ENCODE data around the gene PCDH9. TPM values are rescaled to one million over a fixed set of nuclear protein-coding genes. Genes with fewer than 3 reads are reported as not detected.

Gene PCDH9
- total and polyA plus RNA-seq, 2 experiments from 2014 or later = 0.31 to 0.52 TPM

DNA sequence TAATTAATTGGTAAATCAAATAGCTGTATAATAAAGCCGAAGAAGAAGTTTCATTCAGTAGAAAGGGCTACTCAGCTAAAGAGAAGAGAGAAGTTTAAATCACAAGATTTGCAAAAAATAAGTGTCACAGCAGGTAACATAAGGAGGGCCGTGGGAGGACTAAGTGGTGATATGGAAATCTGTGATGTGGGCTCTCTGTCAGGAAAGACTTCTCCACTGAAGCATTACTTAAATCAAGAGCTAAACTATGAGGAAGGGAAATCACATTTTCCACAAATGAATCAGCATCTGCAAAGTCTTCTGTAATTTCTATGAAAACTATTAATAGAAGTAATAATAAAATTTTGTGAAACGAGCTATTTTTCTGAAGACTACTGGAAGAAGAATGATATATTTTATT is 153.8 kb downstream of the PCDH9 start (continued):
- TF ChIP-seq, protein P1, sequence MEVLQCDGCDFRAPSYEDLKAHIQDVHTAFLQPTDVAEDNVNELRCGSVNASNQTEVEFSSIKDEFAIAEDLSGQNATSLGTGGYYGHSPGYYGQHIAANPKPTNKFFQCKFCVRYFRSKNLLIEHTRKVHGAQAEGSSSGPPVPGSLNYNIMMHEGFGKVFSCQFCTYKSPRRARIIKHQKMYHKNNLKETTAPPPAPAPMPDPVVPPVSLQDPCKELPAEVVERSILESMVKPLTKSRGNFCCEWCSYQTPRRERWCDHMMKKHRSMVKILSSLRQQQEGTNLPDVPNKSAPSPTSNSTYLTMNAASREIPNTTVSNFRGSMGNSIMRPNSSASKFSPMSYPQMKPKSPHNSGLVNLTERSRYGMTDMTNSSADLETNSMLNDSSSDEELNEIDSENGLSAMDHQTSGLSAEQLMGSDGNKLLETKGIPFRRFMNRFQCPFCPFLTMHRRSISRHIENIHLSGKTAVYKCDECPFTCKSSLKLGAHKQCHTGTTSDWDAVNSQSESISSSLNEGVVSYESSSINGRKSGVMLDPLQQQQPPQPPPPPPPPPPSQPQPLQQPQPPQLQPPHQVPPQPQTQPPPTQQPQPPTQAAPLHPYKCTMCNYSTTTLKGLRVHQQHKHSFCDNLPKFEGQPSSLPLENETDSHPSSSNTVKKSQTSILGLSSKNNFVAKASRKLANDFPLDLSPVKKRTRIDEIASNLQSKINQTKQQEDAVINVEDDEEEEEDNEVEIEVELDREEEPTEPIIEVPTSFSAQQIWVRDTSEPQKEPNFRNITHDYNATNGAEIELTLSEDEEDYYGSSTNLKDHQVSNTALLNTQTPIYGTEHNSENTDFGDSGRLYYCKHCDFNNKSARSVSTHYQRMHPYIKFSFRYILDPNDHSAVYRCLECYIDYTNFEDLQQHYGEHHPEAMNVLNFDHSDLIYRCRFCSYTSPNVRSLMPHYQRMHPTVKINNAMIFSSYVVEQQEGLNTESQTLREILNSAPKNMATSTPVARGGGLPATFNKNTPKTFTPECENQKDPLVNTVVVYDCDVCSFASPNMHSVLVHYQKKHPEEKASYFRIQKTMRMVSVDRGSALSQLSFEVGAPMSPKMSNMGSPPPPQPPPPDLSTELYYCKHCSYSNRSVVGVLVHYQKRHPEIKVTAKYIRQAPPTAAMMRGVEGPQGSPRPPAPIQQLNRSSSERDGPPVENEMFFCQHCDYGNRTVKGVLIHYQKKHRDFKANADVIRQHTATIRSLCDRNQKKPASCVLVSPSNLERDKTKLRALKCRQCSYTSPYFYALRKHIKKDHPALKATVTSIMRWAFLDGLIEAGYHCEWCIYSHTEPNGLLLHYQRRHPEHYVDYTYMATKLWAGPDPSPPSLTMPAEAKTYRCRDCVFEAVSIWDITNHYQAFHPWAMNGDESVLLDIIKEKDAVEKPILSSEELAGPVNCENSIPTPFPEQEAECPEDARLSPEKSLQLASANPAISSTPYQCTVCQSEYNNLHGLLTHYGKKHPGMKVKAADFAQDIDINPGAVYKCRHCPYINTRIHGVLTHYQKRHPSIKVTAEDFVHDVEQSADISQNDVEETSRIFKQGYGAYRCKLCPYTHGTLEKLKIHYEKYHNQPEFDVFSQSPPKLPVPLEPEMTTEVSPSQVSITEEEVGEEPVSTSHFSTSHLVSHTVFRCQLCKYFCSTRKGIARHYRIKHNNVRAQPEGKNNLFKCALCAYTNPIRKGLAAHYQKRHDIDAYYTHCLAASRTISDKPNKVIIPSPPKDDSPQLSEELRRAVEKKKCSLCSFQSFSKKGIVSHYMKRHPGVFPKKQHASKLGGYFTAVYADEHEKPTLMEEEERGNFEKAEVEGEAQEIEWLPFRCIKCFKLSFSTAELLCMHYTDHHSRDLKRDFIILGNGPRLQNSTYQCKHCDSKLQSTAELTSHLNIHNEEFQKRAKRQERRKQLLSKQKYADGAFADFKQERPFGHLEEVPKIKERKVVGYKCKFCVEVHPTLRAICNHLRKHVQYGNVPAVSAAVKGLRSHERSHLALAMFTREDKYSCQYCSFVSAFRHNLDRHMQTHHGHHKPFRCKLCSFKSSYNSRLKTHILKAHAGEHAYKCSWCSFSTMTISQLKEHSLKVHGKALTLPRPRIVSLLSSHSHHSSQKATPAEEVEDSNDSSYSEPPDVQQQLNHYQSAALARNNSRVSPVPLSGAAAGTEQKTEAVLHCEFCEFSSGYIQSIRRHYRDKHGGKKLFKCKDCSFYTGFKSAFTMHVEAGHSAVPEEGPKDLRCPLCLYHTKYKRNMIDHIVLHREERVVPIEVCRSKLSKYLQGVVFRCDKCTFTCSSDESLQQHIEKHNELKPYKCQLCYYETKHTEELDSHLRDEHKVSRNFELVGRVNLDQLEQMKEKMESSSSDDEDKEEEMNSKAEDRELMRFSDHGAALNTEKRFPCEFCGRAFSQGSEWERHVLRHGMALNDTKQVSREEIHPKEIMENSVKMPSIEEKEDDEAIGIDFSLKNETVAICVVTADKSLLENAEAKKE (CRISPR knock-in tag; IDR thresholded peaks at IDR 0.05) = no peak
- TF ChIP-seq CREB1 (CRISPR knock-in tag; IDR thresholded peaks at IDR 0.05; ENCODE audit: low read depth) = no peak
- TF ChIP-seq EZH2 (IDR thresholded peaks at IDR 0.05; ENCODE audit: low read depth, unreplicated experiment) = no peak
- TF ChIP-seq STAT1 (IDR thresholded peaks at IDR 0.05; ENCODE audit: unreplicated experiment) = no peak
- TF ChIP-seq, protein P2, sequence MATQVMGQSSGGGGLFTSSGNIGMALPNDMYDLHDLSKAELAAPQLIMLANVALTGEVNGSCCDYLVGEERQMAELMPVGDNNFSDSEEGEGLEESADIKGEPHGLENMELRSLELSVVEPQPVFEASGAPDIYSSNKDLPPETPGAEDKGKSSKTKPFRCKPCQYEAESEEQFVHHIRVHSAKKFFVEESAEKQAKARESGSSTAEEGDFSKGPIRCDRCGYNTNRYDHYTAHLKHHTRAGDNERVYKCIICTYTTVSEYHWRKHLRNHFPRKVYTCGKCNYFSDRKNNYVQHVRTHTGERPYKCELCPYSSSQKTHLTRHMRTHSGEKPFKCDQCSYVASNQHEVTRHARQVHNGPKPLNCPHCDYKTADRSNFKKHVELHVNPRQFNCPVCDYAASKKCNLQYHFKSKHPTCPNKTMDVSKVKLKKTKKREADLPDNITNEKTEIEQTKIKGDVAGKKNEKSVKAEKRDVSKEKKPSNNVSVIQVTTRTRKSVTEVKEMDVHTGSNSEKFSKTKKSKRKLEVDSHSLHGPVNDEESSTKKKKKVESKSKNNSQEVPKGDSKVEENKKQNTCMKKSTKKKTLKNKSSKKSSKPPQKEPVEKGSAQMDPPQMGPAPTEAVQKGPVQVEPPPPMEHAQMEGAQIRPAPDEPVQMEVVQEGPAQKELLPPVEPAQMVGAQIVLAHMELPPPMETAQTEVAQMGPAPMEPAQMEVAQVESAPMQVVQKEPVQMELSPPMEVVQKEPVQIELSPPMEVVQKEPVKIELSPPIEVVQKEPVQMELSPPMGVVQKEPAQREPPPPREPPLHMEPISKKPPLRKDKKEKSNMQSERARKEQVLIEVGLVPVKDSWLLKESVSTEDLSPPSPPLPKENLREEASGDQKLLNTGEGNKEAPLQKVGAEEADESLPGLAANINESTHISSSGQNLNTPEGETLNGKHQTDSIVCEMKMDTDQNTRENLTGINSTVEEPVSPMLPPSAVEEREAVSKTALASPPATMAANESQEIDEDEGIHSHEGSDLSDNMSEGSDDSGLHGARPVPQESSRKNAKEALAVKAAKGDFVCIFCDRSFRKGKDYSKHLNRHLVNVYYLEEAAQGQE (IDR thresholded peaks at IDR 0.05; ENCODE audit: unreplicated experiment) = no peak

DNA sequence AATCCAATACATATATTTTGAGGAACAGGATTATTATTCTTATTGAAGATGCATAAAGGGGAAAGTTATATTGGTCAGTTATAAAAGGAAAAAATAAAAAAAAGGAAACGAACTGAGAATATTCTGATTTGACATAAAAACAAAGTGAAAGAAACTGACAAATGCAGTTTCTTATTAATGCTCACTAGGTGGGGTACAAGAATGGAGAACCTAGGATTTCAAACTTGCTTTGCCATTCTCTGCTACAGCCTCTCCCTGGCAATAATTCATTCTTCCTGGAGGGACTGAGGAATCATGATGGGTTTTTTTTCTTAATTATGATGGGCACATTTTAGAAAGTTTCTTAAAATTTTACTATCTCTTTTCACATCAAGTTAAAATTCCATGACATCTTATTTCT is 154.9 kb downstream of the PCDH9 start:
- H3K4me3 ChIP-seq = no peak overlapping the region
- H3K9me2 ChIP-seq (ENCODE audit: insufficient read depth) = no peaks in the 10 kb centered on the region
- H4K20me1 ChIP-seq (replicated peaks; ENCODE audit: insufficient read depth) = no peaks in the 10 kb centered on the region
- Mint-ChIP-seq H3K4me1 (peaks cover 8% of the 10 kb centered on the region), H3K27ac (no peak overlapping the region), H3K9me3 (no peaks in the 10 kb centered on the region), H3K27me3 (ENCODE audit: insufficient read depth, low read depth, poor library complexity) (no peaks in the 10 kb centered on the region), H3K36me3 (ENCODE audit: low read depth) (no peaks in the 10 kb centered on the region), H3K4me3 (no peak overlapping the region)
- H3K4me1 ChIP-seq (ENCODE audit: insufficient read depth) = peaks cover 7% of the 10 kb centered on the region; the same call in 1 of the 2 replicates
- no peaks in the 10 kb centered on the region for H3K36me3 ChIP-seq (ENCODE audit: insufficient read depth)
- no peak overlapping the region for H3K4me2 ChIP-seq
- no peaks in the 10 kb centered on the region for H3F3A ChIP-seq (replicated peaks; ENCODE audit: low read depth)
- ATAC-seq = no peak
- H3K27ac ChIP-seq (ENCODE audit: low read depth) = no peak overlapping the region
- H3K27me3 ChIP-seq (ENCODE audit: insufficient read depth) = no peaks in the 10 kb centered on the region
- no peak for DNase-seq (ENCODE audit: low spot score)
- H2AFZ ChIP-seq = no peak overlapping the region
- no peaks in the 10 kb centered on the region for H3K79me2 ChIP-seq (replicated peaks; ENCODE audit: insufficient read depth)
- TF ChIP-seq POLR2AphosphoS5 (IDR thresholded peaks at IDR 0.05; ENCODE audit: low read depth) = no peak
- TF ChIP-seq, protein P3, sequence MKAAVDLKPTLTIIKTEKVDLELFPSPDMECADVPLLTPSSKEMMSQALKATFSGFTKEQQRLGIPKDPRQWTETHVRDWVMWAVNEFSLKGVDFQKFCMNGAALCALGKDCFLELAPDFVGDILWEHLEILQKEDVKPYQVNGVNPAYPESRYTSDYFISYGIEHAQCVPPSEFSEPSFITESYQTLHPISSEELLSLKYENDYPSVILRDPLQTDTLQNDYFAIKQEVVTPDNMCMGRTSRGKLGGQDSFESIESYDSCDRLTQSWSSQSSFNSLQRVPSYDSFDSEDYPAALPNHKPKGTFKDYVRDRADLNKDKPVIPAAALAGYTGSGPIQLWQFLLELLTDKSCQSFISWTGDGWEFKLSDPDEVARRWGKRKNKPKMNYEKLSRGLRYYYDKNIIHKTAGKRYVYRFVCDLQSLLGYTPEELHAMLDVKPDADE (IDR thresholded peaks at IDR 0.05) = no peak
- no peak for TF ChIP-seq ZNF114 (CRISPR knock-in tag; IDR thresholded peaks at IDR 0.05)
- TF ChIP-seq, protein P2 (IDR thresholded peaks at IDR 0.05; ENCODE audit: unreplicated experiment) = no peak
- no peak for TF ChIP-seq CREB1 (CRISPR knock-in tag; IDR thresholded peaks at IDR 0.05; ENCODE audit: low read depth)
- TF ChIP-seq EZH2 (IDR thresholded peaks at IDR 0.05; ENCODE audit: low read depth, unreplicated experiment) = no peak
- TF ChIP-seq JUNB (IDR thresholded peaks at IDR 0.05; ENCODE audit: unreplicated experiment) = no peak
- no peak for TF ChIP-seq EZH2phosphoT487 (IDR thresholded peaks at IDR 0.05; ENCODE audit: unreplicated experiment)
- no peak for TF ChIP-seq NANOG (IDR thresholded peaks at IDR 0.05; ENCODE audit: borderline replicate concordance)

Data from GM23338 (cell line).